ENCODE measurements around the gene CUEDC2. TPM values are rescaled to one million over a fixed set of nuclear protein-coding genes. Genes with fewer than 3 reads are reported as not detected.

The CUEDC2 gene
- total and polyA plus RNA-seq, 10 of the 15 experiments (the other 5 are each of a cell fraction or from before 2014, with no cell fraction given) = 20.4 to 121 (median 75.0) TPM

DNA sequence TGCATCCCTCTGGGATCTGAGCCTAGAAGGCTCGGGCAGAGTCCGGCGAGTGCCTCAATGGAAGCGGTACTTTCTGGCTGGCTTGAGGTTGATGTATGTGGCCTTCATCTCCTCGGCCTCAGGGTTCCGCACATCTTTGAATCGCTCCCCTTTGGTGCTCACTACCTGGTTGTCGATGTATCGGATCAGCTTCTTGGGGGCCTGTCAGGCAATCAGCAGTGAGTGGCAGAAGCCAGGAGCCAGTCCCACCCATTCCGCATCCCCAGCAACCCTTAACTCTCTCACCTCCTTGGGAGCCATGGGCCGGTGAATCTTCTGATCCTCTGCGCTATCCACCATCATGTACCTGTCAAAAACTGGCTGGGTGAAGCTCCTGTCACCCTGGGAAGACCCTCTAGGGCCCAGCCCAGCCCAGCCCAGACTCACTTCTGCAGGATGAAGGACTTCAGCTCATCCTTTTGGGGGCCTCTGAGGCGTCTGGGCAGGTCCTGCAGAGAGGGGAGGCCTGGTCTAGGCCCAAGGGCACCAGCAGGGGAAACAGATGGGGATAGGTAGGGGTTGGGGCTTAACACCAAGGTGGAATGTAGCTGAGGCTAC is 8.9 kb downstream of the CUEDC2 start:
- intact Hi-C loops (cut with micrococcal nuclease; ENCODE audit: unreplicated experiment) = no loop called here
- Histone ChIP-seq H3K4me2 (ENCODE audit: control insufficient read depth, insufficient read depth) (no peak overlapping the region), H3K27me3 (replicated peaks in 1 of 2; ENCODE audit: control insufficient read depth in 2 of 2, insufficient read depth in 2 of 2, low read length in 1 of 2) (no peaks in the 10 kb centered on the region; a peak in 1 of 4 replicates), H3K9ac (ENCODE audit: control insufficient read depth, insufficient read depth, low read length) (no peak overlapping the region), H3K9me3 (replicated peaks; ENCODE audit: control insufficient read depth, insufficient read depth, low read length) (no peaks in the 10 kb centered on the region), H3K27ac (ENCODE audit: control insufficient read depth, insufficient read depth) (no peak overlapping the region), H3K4me3 (no peak overlapping the region), H3K36me3 (ENCODE audit: control insufficient read depth in 2 of 2, insufficient read depth in 2 of 2, low read length in 1 of 2) (peaks cover 0 to 5% of the 10 kb centered on the region in 2 experiments; a peak in 2 of 4 replicates), H3K4me1 (ENCODE audit: control insufficient read depth, insufficient read depth, low read length) (peaks cover 18% of the 10 kb centered on the region), H3K79me2 (ENCODE audit: control insufficient read depth, insufficient read depth, low read length) (peaks cover 7% of the 10 kb centered on the region), H4K20me1 (ENCODE audit: control insufficient read depth, insufficient read depth) (peaks cover 2% of the 10 kb centered on the region; the same call in 1 of the 2 replicates), H2AFZ (ENCODE audit: control insufficient read depth, low read depth, low read length) (no peak overlapping the region)
- no TSS peak for BruUV-seq (replicated peaks)
- FAIRE-seq (no peak), DNase-seq (ENCODE audit: low read depth, low spot score) (no peak), ATAC-seq (no peak)
- CTCF ChIA-PET = interaction anchor here (0.7 to 5.6 kb wide), 15 partner anchors 8 to 254 kb away, joined by 3 to 90 read pairs (median 10); partner anchors contain the start of genes C10orf95, CUEDC2, ELOVL3 and NFKB2
- 88% methylated on average over 13 of the region's 13 CpGs for WGBS (ENCODE audit: insufficient coverage, insufficient replicate concordance, low lambda C conversion rate, missing lambda C conversion rate)
- TF ChIP-seq IRF3 (IDR thresholded peaks at IDR 0.05) (no peak), TCF12 (IDR thresholded peaks at IDR 0.05; ENCODE audit: low read depth, low read length) (no peak), ZSCAN29 (IDR thresholded peaks at IDR 0.05) (no peak), NFIC (IDR thresholded peaks at IDR 0.05; ENCODE audit: low read depth, low read length) (no peak), TAF1 (IDR thresholded peaks at IDR 0.05; ENCODE audit: borderline replicate concordance, low read depth, low read length) (no peak), ESRRA (IDR thresholded peaks at IDR 0.05; ENCODE audit: low read length) (no peak)
- TF ChIP-seq, protein P1, sequence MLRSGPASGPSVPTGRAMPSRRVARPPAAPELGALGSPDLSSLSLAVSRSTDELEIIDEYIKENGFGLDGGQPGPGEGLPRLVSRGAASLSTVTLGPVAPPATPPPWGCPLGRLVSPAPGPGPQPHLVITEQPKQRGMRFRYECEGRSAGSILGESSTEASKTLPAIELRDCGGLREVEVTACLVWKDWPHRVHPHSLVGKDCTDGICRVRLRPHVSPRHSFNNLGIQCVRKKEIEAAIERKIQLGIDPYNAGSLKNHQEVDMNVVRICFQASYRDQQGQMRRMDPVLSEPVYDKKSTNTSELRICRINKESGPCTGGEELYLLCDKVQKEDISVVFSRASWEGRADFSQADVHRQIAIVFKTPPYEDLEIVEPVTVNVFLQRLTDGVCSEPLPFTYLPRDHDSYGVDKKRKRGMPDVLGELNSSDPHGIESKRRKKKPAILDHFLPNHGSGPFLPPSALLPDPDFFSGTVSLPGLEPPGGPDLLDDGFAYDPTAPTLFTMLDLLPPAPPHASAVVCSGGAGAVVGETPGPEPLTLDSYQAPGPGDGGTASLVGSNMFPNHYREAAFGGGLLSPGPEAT (IDR thresholded peaks at IDR 0.05; ENCODE audit: low read depth) = no peak
- in situ Hi-C loops (cut with MboI) = no loop called here
- RAD21 ChIA-PET (ENCODE audit: unreplicated experiment) = interaction anchor here (0.9 to 2.0 kb wide), 5 partner anchors 10 to 272 kb away, joined by 3 to 10 read pairs (median 3); partner anchors contain the start of gene NOLC1
- SMC1A ChIA-PET (ENCODE audit: uncharacterized antibody, unreplicated experiment) = interaction anchor here (1.2 to 4.2 kb wide), 6 partner anchors 11 to 72 kb away, joined by 3 to 42 read pairs (median 4); partner anchors contain the start of genes C10orf95, CUEDC2 and NFKB2
- POLR2A ChIA-PET = interaction anchor here (2.2 to 4.9 kb wide), 3 partner anchors 13 to 28 kb away, joined by 5 to 35 read pairs (median 28); partner anchors contain the start of genes C10orf95 and NFKB2
